Measurements from ENCODE around the gene SEMA3F.
A peak's percentile ranks its signal among the peaks of the same experiment; 100 is the strongest.

The SEMA3F gene

DNA sequence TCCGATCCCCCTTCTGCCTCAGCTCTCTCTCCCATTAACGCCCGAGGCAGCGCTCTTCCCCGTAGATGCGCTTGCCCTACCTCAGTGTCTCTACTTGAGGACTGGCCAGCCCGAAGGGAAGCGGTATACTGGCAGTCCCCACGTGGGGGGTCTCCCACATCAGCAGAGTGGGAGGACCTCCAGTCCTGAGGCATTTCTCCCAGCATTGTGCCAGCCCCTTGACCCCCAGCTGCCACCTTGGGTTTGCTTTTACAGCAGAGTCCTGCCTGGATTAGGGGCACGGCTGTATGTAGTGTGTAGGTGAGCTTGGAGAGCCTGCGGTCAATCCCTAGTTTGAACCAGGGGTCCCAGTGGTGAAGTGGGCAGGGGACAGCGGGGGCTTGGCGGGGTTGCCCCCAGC lies 767 bp downstream of the SEMA3F start:
- no peak for DNase-seq (ENCODE audit: low read depth)

DNA sequence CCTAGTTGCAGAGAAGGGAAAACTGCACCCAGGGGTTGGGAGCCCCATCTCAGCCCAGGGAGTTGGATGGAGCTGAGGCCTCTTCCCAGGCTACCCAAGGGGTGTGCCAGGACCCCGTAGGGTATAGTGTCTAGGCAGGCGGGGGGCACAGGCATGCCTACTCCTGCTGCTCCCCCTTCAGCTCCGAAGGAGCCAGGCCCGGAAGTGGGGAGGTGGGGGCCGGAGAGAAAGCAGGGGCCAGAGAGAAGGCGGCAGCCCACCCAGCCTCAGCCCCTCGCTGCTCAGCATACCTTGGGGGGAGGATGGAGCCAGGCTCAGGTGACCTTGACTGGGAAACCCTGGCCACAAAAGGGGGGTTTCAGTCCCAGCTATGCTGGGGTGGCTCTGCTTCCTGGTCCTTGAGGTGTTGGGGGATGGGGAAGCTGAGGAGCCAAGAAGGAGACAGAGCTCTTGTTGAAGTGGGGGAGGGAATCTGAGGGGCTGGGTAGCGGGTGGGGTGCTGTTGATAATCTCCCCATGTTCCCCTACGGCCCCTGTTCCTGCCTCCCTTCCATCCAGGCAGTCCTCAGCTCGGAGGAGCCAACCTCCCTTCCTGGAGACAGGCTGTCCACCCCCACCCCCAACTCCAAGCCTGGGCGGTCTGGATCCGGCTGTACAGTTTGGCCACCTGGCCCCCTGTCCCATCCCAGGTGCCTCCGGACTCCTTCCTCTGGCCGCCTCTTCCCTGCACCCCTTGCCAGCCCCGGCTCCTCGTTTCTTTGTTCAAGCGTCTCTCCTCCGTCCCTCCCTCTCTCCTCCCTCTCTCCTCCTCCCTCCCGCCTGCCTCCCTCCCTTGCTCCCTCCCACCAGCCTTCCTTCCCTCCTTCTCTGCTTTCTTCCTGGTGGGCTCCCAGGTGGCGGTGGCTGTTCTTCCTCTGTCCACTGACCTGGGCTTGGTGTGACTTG lies 1.7 kb downstream of the SEMA3F start:
- no peak for DNase-seq (ENCODE audit: low read depth)

DNA sequence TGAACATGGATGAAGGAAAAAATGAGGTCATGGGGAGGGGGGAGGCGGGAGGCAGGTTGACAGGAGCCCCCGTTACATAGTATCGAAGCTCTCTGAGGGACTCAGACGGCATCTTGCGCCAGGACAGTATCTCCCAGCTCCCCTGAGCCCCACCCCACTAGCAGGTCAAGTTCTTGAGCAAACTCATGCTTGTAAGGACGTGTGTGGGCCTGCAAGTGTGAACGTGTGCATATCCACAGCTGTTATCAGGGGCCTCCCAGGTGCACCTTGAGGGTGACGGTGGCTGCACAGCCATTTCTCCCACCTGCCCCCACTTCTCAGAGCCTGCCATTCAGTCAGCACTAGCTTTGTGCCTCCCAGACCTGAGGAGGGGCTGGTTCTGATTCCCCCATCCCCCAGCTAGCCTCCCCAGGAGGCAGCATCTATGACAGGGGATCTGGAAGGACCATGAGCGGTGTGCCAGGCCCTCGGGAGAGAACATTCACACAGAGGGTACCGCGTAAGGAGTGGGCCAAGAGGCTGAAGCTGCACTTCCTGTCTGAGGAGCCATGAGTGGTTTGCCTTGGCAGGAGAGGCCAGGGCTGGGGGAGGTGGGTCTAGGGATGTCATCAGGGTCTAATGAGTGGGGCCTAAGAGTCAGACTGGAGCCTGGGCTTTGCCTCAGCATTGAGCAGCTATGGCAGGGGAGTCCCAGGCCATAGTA lies 2.9 kb downstream of the SEMA3F start:
- DNase-seq (ENCODE audit: low read depth) = no peak

DNA sequence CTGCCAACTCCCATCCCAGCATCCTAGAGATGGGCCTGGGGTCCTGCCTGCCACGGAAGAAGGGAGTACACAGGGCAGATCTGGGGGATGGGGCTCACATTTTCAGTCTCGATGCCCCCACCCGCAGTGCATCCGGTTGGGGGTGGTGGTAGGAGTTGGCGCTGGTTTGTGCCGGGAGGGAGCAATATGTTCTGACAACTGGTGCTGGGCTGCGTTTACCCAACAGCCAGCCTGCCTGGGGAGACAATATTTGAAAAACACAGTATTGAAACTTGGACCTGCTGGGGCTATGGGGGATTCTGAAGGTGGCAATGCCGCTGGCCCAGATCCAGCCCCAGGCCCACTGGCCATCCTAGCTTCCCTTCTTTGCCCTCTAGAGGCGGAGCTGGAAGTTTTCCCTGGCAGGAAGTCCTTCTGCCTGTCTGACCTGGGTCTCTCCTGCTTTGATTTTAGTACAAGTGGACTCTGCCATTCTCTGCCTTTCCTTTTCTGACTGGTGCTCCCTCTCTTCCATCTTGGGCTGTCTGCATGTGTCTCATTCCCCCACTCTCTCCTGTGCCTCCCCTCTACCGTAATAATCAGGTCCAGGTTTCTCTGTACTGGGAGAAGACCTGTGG lies 3.5 kb downstream of the SEMA3F start:
- DNase-seq (ENCODE audit: low read depth) = no peak

DNA sequence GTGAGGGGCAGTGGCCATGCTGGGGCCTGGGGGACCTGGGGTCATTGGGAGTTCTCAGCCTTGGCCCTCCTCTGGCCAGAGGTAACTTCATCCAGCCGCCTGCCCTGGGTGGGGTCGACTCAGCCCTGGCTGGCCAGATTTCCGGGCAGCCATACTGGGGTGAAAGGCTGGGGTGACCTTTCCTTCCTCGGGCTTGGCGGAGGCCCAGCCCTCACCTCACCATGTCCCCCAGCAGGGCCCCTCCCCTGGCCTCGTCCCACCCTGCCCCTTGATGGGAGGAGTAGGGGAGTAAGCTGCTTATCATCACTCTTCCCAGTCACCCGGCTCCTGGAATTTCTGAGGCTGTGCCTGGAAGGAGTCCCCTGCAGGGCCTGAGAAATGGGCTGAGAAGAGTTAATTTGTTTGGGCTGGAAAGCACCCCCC lies 5.4 kb downstream of the SEMA3F start:
- DNase-seq (ENCODE audit: low read depth) = no peak

DNA sequence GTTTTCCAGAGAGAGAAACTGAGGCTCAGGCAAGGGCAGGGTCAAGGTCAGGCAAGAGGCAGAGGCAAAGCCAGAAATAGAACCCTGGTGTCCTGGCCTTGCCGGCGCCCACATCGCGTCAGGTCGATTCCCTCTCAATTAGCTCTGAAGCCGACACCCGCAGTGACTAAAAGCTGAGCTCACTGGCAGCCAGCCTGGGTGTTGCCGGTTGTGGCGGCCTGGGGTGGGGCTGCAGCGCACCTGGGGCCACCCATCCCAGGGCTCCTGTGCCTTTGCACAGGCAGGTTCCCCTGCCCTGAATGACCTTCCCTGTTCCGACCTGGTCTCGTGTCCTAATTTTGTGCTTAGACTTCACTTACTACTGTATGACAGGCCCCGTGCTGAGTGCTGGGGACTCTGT lies 6.2 kb downstream of the SEMA3F start:
- no peak for DNase-seq (ENCODE audit: low read depth)

DNA sequence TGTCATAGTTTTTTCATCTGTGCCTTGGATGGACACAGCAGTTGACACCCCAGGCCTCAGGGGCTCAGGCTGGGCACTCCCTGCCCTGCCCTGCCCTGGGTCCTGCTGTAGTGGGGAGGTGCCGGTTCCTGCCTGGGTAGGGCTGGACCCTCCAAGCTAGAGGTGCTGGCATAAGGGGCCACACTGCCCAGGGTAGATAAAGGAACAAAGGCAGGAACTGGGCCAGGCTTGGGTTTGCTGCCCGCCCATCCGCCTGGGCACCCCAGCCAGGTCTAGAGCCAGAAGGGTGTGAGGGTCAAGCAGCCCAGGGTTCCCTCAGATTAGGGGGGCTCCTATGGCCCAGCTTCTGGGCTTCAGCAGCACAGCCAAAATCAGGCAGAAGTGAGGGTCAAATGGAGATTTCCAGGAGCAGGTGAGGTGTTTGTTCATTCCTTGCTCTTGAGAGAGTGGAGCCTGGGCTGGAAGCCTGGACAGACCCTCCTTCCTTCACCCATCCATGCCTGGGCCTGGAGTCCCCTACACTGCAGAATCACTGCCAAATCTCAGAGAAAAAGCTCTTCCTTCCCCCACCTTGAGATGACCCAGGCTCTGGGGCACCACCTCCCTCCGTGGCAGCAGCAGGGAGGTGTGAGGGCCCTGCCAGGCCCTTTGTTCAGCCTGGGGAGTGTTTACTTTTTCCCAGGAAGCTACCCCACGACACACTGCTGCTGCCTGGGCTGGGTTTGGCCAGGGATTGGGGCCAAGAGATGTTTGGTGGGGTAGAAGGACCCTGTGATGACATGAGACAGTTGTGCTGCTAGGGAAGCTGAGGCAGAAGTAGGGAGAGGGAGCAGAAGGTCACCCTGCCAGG lies 7.1 kb downstream of the SEMA3F start:
- no peak for DNase-seq (ENCODE audit: low read depth)

DNA sequence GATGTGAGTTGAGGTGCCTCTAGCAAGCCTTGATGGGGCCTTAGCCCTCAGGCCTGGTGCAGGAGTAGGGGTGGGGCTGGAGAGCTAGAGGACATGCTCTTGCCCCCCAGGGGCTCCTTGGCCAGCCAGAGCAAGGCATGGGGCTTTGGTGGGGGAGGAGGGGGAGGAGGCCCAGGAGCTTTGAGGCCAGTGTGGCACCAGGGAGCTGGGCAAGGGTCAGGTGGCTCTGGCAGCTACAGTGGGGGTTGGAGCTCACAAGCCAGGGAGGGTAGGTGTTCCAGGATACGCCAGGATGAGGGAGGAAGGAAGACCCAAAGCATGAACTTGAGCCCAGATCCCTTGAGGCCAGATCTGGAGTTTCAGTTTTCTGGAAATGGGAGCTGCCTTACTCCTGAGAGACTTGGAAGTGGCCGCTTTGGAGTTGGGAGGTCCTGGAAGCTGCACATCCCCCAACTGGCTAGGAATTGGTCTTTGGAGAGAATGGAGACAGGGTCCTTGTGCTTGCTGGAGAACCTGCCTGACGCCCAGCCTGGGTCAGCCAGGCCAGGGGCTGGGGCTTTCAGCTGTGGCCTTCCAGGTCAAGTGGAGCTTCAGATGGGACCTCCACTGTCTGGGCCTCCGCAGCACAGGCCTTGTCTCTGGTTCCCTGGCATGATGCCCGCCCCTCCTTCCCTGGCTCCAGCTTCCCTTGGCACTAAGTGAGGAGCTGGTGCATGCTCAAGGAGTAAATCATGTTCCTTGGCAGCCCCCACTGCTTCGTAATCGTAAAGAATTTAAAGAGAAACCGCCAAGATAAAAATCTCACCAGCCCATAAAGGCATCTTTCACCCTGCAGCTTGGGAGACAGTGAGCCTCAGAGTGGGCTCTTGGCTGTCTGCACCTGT lies 8.7 kb downstream of the SEMA3F start:
- DNase-seq (ENCODE audit: low read depth) = peak; percentile 90

DNA sequence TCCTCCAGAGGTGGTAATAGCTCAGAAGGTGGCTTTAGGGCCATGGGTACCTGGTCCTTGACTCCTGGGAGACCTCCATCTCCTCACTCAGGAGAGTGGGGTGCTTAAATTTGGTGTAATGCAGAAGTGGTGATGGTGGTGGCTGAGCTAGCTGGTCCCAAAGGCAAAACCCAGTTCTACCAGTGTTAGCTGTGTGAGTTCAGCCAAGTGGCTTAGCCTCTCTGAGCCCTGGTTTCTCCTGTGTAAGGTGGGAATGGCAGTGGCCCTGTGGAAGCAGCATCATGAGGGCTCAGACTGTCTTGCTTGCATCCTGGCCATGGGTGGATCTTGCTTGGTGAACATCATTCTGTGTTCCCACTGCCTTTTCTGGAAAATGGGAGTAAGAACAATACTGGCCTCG lies 9.4 kb downstream of the SEMA3F start:
- DNase-seq (ENCODE audit: low read depth) = no peak

DNA sequence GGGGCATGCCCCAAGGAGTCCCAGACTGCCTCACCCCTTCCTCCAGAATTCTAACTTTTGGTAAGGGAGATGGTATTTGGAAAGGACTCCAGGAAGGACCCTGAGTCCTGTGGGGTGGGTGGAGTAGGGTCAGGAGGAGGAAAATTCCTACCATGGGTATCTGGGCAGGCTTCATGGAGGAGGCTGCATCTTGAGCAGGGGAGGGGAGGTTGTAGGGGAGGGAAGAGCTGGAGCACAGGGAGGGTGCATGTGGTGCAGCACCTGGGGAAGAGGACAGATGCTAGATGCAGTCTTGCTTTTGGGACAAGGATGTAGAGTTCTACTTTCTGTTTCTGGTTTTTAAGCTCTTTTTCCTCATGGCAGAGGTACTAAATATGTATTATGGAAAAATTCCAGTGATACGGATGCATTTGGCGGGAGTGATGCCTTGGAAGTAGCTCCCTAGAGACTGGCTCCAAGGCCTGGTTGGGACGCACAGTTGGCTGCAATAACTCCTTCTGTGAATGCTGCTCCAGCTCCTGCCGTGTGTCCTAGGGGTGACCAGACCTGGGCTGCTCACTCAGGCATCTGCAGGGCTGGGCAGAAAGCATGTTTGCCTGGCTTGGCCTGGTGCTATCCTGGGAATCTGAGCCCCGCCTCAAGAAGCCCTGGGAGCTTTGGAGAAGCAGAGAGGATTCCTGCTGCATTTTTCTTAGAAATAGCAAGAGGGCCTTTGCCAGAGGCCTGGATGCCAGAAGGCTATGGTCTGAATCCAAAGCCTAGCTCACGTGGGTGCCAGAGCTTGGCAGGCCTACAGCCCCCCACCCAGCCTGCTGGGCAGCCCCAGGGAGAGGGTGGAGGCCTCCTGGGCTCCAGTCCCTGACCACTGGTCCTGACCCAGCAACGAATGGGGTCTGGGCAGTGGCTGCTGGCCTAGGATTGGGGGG lies 10.1 kb downstream of the SEMA3F start:
- DNase-seq (ENCODE audit: low read depth) = no peak

DNA sequence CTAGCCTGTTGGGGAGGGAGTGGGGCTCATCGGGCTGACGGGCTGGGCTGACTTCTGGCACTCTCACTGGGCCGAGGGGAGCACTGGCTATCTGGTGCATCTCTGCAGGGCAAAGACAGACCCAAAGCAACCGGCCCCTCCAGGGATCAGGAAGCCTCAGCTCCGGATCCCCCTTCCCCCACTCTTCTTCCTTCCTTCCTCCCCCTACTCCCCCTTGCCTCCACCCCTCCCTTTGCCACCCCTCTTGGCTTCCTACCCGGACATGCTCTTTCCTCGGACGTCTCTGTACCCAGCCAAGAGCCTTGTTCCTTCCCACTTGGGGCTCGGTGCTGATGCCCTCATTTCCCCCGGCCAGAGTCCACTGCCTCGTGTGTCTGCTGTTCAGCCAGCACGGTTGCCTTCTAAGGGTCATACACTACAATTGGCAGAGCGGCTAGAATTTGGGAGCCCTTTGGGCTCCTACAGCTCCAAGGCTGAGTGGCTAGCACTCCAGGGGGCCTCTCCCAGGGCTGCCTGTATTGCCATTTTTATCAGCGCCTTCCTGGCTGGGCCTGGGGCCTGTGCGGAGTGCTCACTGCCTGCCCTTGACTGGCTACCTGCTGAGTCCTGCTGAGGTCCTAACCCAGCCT lies 10.9 kb downstream of the SEMA3F start:
- no peak for DNase-seq (ENCODE audit: low read depth)

DNA sequence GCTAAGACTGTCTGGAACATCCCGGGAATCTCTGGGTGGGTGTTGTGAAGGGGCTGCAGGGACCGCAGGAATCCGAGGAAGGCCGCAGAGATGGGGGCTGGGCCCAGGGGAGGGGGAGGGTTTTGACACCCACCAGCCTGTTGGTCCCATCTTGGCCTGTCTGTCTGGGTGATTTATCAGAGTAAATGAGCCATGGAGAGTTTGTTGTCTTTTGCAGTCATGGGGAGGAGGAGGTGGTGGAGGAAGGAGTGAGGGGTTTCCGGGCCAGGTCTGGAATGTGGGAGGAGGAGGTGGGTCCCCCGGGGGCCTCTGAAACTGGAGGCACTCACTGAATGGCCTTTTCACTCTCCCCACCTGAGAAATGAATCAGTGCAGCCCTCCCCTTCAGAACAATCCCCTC lies 11.5 kb downstream of the SEMA3F start:
- no peak for DNase-seq (ENCODE audit: low read depth)

DNA sequence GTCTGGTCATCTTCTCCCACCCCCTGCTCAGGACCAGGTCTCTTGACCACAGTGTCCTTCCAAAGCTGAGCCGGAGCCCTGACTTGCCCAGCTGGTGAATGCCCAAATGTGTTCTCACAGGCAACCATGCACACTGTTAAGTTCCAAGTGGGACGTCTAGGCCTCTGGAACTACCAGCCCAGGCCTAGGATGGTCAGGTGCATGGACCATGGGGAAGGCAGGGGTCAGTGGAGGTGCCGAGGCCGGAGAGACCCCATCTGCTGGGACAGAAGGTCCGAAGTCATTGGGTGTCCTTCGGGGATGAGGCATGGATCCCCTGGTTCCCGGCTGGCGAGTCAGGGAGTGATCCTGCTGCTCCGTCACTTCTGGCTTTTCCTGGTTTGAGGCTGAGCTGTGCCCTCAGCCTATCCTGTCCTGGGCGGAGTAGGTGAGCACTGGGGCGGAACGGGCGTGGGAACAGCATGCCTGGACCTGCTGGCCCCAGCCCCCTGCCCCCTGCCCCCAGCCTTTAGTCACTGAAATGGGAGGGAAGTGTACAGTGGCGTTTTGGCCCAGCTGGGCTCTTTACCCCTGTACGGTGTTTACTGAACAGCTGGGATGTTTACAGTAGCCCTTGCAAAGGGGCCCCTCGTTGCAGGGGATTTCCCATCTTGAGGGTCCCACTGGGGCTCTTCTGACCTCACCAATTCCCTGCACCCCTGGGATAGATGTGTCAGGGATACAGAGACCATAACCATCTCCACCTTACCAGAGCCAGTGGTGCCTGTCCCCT lies 12.1 kb downstream of the SEMA3F start:
- DNase-seq (ENCODE audit: low read depth) = no peak

DNA sequence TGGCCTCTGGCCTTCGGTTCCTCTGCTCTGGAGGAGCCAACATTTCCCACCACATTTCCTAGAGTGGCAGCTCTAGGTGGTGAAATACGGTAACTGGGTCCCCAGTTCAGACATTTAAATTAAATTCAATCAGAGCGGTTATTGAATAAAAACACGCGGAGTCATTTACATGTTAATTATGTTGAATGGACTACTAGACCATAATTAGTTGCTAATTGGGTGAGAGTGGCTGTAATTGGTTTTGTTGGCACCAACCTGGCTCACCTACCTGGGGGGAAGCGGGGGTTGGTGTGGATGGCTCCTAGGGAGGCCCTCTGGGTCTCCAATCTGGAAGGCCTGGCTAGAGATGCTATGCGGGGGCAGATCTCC lies 12.7 kb downstream of the SEMA3F start:
- DNase-seq (ENCODE audit: low read depth) = no peak

DNA sequence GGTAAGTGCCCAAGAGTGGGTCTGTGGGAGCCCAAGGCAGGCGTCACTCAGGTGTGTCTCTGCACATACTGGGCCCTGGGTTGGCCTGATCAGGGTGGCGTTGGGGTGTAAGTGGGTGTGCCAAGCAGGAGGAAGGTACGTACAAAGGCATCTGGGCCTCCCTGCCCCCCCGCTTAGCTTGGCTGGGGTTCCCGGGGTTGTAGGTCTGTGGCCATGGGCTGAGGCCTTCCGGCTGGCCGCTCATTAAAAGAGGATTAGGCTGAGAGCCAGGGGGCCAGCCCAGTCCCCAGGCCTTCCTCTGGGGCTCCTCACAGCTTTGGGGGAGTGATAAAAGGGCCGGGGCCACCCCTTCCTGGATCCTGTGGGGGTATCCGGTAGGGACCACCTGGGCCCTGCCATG lies 13.3 kb downstream of the SEMA3F start:
- DNase-seq (ENCODE audit: low read depth) = no peak

DNA sequence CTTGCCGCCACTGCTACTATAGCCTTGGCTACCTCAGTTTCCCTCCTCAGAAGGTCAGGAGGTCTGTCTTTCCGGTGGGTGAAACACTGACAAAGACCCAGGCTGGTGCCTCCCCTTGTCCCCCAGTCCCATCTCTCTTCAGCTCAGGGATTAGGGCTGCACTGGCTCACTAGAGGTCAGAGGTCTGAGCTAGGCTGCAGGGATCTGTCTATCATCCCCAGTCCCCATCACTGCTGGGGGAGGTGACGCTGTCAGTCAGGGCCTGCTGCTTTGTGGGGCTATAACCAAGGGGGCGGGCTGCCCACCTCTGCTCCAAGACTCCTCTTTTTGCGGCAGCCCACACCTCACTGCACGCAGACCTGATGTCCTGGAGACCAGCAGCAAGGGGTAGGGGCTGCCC lies 13.7 kb downstream of the SEMA3F start:
- DNase-seq (ENCODE audit: low read depth) = no peak

DNA sequence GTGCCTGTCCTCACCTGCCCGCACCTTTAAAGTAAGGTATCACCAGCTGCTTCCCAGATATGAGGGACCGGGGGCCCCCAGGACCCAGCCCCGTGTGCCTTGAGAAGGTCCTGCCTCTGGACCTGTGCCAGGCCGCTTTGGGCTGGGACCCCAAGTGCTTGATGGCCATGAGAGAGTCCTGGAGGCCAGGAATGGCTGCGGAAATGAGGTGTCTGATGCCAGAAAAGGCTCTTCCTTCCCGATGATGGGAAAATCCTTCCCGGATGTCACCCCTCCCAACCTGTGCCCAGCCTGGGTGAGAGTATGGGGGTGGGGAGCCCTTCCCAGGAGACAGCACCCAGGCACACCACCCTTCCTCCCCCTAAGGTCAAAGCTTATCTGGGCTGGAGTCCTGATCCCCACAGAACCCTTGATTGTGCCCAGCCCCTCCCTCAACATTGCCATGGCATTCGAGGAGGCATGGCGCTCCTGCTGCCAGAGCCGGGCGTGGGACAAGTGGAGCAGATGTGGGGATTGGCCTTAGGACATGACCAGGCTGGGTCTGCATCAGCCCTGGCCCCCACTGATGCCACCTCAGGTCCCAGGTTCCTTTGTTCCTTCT lies 14.2 kb downstream of the SEMA3F start:
- no peak for DNase-seq (ENCODE audit: low read depth)

DNA sequence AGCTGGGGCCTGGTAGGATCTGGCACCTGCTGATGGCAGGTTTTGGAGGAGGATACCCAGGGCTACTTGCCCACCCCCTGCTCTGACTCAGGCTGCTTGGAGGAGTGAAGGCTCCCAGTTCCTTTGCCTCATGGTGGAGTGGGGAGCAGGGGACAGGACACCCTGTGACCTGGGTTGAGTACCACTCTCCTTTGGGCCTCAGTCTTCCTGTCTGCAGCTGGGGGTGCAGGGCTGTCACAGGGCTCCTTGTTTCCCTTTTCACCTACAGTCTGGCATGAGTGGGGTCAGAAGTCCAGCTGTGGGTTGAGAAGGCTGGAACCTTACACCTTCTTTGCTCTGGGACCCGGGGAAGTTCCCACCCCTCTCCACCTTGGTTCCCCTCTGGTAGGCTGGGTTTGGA lies 14.7 kb downstream of the SEMA3F start:
- no peak for DNase-seq (ENCODE audit: low read depth)
